SK-N-MC (cell line): ENCODE data around the gene MOGAT3.

Experiments
- EZH2 ChIP-seq: fragments of 200-600 bp; sonication (generic); IDR thresholded peaks from one replicate; pipeline ENCODE4 v1.6.1; 2017; ENCODE audit warnings: antibody characterized with exemption
- FOXP2 ChIP-seq: optimal IDR thresholded peaks from 2 replicates; pipeline ENCODE3; 2011; ENCODE audit warnings: mild to moderate bottlenecking, moderate library complexity; ENCODE audit not compliant: insufficient read depth; ENCODE audit errors: extremely low read length, control extremely low read depth
- POLR2AphosphoS5 ChIP-seq: IDR thresholded peaks from 2 replicates; pipeline ENCODE4 v1.6.1; 2012; ENCODE audit warnings: mild to moderate bottlenecking, low read depth, low read length, borderline replicate concordance

DNA sequence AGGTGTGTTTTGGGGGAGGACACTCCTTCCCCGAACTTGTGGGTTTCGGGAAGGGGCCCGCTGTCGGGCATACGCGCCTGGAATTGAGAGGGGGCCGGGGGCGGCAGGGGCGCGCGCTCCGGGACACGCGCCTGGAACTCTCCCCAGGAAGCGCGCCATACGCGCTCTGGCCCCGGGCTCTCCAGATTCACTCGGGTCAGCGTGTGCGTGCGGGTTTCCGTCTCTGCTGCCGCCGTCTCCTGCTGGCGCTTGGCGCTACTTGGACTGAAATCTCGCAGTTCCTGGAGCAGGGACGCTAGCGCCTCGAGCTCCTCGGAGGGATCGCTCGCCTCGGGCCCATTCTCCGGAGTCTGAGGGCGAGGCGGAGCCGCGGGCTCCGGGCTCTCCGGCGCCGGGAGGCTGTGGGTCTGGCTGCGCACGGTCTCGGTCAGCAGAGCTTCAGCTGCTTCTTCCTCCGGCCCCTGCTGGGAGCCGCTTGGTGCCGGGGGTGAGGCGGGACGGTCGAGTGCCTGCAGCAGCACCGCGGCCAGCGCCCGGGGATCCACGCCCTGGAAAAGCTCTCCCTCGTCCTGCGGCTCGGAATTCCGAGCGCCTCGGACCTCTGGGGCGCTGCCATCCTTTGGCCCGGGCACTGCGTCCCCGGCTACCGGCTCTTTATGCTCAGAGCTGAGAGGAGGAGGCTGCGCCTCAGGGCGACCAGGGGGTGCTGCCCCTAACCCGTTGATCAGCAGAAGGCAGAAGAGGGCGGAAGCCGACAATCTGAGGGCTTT lies 36.6 kb downstream of the MOGAT3 start:
- no peak for TF ChIP-seq EZH2
- TF ChIP-seq POLR2AphosphoS5, result no peak
- TF ChIP-seq FOXP2, result no peak
